Measurements from ENCODE around the gene ATP1A2.
"Not testable (repeated sequence)": the region's sequence is repeated elsewhere in the genome, so short reads cannot be mapped to it uniquely, and the experiment has no call there.

Gene ATP1A2

DNA sequence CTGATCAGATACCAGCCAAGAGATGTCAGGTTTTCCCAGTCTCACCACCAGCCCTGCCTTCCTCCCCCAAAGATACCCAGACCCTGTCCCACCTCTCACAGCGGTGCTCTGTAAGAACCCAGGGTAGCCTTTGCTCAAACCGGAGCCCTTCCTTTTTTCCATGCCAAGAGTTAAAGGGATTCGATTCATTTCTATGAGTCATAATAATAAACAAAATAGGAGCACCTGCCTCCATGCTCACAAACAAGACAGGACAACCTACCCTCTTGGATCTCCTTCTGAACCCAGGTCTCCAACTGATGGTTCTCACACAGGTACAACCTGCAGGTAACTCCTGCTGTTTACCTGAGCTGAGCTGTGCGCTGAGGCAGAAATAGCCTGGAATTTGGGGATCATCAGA is 5.9 kb upstream of the ATP1A2 start:
- TF ChIP-seq MYC (IDR thresholded peaks at IDR 0.05; ENCODE audit: low read depth, low read length), result no peak
- no peak for TF ChIP-seq POLR2A (IDR thresholded peaks at IDR 0.05; ENCODE audit: extremely low read depth, insufficient read length)
- TF ChIP-seq CTCF (IDR thresholded peaks at IDR 0.05; ENCODE audit: low read depth, low read length), result no peak
- TF ChIP-seq MAX (IDR thresholded peaks at IDR 0.05; ENCODE audit: low read depth, low read length), result no peak
- no peak overlapping the region for H3K4me3 ChIP-seq (ENCODE audit: low read depth, low read length)
- no peak for DNase-seq (ENCODE audit: low read depth)

GRCh38 chr1:160111462-160111861 is 4.1 kb upstream of the ATP1A2 start:
- H3K4me3 ChIP-seq (ENCODE audit: low read depth, low read length); DNase-seq (ENCODE audit: low read depth): not testable (repeated sequence)

DNA sequence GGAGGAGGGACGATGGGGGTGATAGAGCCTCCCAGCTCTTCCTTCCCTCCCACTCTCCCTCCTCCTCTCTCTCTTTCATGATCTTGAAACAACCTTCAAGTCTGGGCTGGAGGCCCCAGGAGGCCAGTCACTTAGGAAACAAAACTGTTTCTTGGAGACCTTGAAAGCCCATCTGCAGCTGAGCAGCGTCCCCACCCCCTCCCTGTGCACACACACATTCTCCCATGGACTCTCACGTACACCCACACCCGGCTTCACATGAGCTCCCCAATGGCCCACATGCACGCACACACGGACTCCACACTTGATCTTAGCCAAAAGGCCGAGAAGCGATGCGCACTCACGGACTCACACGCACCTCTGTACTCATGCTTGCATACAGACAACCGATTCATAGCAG is 3.2 kb upstream of the ATP1A2 start:
- H3K4me3 ChIP-seq (ENCODE audit: low read depth, low read length), result no peak overlapping the region
- TF ChIP-seq CTCF (IDR thresholded peaks at IDR 0.05; ENCODE audit: low read depth, low read length), result no peak
- no peak for TF ChIP-seq POLR2A (IDR thresholded peaks at IDR 0.05; ENCODE audit: extremely low read depth, insufficient read length)
- no peak for TF ChIP-seq MYC (IDR thresholded peaks at IDR 0.05; ENCODE audit: low read depth, low read length)
- TF ChIP-seq MAX (IDR thresholded peaks at IDR 0.05; ENCODE audit: low read depth, low read length), result no peak
- no peak for DNase-seq (ENCODE audit: low read depth)

- no peak for DNase-seq (ENCODE audit: low read depth)
- TF ChIP-seq MYC (IDR thresholded peaks at IDR 0.05; ENCODE audit: low read depth, low read length) (no peak), CTCF (IDR thresholded peaks at IDR 0.05; ENCODE audit: low read depth, low read length) (no peak), MAX (IDR thresholded peaks at IDR 0.05; ENCODE audit: low read depth, low read length) (no peak), POLR2A (IDR thresholded peaks at IDR 0.05; ENCODE audit: extremely low read depth, insufficient read length) (no peak)
Measured at GRCh38 chr1:160113407-160113806, 2.2 kb upstream of the ATP1A2 start.

DNA sequence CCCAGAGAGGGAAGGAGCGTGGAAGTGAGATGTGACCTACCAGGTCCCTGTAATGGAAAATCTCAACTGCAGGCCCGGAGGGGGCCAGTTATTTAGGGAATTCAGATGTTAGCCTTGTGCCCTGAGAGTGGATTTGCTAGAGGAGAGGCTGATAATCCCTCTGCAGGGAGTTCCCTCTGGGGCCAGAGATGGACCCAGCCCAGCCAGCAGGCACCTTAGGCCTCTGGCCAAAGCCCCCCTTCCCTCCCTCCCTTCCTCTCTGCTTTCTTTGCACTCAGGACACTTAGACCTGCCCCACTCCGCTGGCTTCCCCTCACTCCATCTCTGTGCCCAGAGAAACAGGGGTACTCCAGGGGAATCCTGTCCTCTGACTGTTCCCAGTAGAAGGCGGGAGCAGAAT is 1.5 kb upstream of the ATP1A2 start:
- DNase-seq (ENCODE audit: low read depth), result no peak
- TF ChIP-seq MYC (IDR thresholded peaks at IDR 0.05; ENCODE audit: low read depth, low read length) (no peak), POLR2A (IDR thresholded peaks at IDR 0.05; ENCODE audit: extremely low read depth, insufficient read length) (no peak), CTCF (IDR thresholded peaks at IDR 0.05; ENCODE audit: low read depth, low read length) (no peak), MAX (IDR thresholded peaks at IDR 0.05; ENCODE audit: low read depth, low read length) (no peak)
- H3K4me3 ChIP-seq (ENCODE audit: low read depth, low read length), result no peak overlapping the region

More at GRCh38 chr1:160113407-160113806, 2.2 kb upstream of the ATP1A2 start:
- H3K4me3 ChIP-seq (ENCODE audit: low read depth, low read length), result no peak overlapping the region

DNA sequence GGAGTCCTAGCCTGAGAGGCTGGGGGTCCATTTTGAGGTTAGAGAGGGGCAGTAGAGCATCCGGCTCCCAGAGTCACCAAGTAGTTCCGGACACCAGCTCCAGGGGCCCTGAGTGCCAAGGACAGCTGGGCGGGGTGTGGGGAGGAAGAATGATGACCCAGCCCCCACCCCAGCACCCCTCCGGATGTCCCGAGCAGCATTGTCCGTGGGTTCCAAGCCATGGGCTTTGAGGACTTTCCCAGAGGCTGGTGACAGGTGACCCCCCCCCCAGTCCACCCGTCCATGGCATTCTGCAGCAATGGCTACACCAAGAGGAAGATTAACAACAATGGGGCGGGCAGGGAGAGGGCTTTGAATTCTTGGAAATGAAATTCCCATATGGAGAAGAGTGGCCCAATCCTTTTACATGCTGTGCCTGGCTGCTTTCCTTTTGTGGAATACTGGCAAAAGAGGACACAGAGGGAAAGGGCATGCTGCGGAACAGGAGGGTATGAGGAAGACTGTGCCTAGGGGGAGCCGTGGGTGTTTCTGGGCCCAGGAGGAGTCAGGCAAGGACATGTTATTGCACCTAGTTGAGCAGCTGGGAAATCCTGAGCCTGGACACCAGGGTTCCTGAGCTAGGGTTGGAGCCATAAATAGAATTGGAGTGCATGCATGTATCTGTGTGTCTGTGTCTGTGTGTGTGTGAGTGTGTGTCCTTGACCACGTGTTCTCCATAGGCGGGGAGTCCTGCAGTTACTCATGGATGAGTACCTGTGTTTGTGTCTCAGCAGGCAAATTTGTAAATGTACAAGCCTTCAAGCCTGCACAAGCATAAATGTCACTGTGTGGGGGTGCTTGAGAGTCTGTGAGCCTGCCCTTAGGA is 956 bp downstream of the ATP1A2 start:
- TF ChIP-seq MYC (IDR thresholded peaks at IDR 0.05; ENCODE audit: low read depth, low read length), result no peak
- no peak for TF ChIP-seq MAX (IDR thresholded peaks at IDR 0.05; ENCODE audit: low read depth, low read length)
- TF ChIP-seq CTCF (IDR thresholded peaks at IDR 0.05; ENCODE audit: low read depth, low read length), result no peak
- TF ChIP-seq POLR2A (IDR thresholded peaks at IDR 0.05; ENCODE audit: extremely low read depth, insufficient read length), result no peak

More for the DNA sequence above, 956 bp downstream of the ATP1A2 start:
- no peak overlapping the region for H3K4me3 ChIP-seq (ENCODE audit: low read depth, low read length)
- no peak for DNase-seq (ENCODE audit: low read depth)

Data from NB4 (cell line).